GM21737 (cell line): ENCODE results near the gene TAF4B.
A peak's percentile ranks its signal among the peaks of the same experiment; 100 is the strongest.
"Not testable (repeated sequence)": the region's sequence is repeated elsewhere in the genome, so short reads cannot be mapped to it uniquely, and the experiment has no call there.

ENCODE experiments used
- ATAC-seq: cut with Tn5 transposase; IDR thresholded peaks from one replicate; pipeline ENCODE4 v1.9.1; 2021; ENCODE audit warnings: mild to moderate bottlenecking, moderate library complexity; ENCODE audit not compliant: unreplicated experiment

TAF4B gene

GRCh38 chr18:26370037-26370436 lies 143.8 kb downstream of the TAF4B start:
- ATAC-seq, result no peak

DNA sequence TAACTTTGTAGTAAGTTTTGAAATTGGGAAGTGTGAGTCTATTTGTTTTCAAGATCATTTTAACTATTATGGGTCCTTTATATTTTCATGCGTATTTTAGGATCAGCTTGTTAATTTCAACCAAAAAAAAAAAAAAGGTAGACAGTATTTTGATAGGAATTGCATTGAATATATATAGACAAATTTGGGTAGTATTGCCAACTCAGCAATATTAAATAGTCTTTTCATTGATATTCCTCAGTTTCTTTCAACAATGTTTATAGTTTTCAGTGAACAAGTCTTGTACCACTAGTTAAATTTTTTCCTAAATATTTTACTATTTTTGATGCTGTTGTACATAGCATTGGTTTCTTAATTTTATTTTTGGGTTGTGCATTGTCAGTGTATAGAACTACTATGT lies 149.9 kb downstream of the TAF4B start:
- no peak for ATAC-seq

DNA sequence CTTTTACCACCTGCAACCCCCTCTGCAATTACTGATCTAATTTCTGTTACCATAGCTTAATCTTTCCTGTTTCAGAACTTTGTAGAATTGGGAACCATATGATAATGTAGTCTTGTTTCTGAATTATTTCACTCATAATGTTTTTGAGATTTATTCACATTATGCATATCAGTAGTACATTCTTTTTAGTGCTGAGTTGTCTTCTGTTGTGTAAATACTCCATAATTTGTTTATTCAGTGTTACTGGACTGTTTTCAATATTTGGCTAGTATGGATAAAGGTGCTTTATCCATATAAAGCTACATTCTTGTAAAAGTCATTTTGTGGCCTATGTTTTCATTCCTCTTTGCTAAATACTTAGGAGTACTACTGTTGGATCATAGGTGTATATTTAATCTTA lies 152.5 kb downstream of the TAF4B start:
- no peak for ATAC-seq

DNA sequence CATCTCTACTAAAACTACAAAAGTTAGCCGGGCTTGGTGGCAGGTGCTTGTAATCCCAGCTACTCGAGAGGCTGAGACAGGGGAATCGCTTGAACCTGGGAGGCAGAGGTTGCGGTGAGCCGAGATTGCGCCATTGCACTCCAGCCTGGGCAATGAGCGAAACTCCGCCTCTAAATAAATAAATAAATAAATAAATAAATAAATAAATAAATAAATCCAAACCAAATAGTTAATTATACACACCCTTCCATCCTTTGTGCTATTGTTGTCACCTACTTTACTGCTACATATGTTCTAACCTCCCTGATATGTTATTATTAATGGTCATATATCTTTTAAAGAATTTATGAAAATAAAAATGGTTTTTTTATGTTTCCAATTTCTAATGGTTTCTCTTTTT lies 155.3 kb downstream of the TAF4B start:
- ATAC-seq, result not testable (repeated sequence)

- ATAC-seq, result peak; percentile 72
Measured at GRCh38 chr18:26383454-26384270, 157.4 kb downstream of the TAF4B start.

DNA sequence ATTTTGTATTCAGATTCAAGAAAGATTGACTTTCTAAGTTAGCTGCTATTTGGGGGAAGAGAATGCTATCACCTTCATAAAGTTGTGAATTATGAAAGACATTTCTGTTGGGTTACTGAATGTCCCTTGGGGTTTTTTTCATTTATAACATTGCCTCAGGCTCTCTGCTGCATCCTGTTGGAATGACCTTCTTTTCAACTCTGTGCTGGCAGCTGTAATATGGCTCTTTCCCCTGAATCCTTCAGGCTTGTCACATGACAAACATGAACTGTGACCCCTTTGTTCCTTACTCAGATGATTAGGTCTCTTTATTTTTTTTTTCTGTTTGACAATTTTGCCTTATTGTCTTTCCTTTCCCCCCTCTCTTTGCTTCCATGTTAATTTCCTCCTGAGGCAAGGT lies 159.8 kb downstream of the TAF4B start:
- ATAC-seq, result no peak

- ATAC-seq, result no peak
Measured at GRCh38 chr18:26386441-26386840, 160.2 kb downstream of the TAF4B start.

GRCh38 chr18:26394047-26394654 lies 167.9 kb downstream of the TAF4B start:
- no peak for ATAC-seq

DNA sequence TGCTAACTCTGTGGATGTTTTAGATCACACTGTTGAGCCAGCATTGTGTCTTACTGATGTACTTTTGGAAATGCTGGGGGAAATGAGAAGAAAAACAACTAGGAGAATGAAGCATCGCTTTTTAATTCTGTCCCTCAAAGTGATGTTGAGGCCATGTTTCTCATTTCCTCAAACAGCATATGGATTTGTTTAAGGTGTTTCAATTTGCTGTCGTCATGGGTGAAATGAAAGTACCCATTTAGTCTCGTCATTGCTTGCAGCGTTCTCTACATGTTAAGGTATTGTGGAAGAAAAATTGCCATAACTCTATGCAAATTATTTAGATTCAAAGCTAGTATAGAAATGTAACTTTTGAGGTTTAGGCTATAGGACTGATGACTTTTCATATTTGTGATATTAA lies 170.8 kb downstream of the TAF4B start:
- no peak for ATAC-seq

DNA sequence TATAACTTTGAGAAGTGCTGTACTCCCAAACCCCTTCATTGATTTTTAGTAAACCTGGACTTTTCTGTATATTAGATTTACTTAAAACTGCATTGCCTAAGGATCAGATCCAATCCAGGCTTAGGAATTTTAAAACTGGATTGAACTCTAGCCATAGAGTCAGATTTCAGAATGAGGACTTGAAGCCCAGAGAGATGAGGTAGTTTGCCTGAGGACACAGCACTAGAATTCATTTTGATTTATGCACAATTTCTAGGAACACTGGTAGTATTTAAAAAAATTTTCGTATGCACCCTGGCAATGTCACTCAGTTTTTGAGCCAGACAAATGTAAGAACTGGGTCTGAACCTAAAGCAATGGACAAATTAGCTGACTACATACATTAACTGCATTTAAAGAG lies 177.2 kb downstream of the TAF4B start:
- ATAC-seq, result no peak

GRCh38 chr18:26405190-26405801 lies 179.1 kb downstream of the TAF4B start:
- ATAC-seq, result peak; percentile 90

GRCh38 chr18:26406324-26406723 lies 180.1 kb downstream of the TAF4B start:
- no peak for ATAC-seq

DNA sequence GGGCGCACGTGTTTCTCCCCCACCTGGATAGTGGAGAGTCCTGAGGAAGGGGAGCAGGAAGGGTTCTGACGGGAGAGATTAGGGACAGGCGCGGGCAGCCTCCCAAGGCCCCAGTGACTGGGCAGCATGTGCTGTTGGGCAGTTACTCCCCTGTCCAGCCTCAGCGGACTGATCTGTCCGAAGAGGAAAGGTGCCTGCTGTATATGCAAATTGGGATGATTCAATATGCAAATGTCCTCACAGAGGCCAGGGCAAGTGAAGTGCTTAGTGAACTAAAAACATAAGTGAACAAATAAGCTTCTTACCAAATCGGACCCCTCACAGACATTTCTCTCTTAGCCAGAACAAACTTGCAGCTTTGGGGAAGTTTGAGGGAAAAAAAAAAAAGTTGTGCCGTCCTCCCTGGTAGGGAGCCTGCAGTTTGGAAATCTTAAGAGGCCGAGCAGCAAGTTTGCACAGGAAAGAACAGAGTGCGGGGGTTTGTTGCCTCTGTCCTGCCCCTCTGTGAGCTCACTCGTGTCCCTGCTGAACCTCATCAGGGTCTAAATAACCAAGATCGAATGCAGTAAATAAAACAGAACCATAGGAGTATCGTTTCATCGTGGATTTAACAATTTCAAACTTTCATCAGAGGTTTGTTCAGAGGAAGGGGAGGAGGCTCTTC lies 180.7 kb downstream of the TAF4B start:
- no peak for ATAC-seq

DNA sequence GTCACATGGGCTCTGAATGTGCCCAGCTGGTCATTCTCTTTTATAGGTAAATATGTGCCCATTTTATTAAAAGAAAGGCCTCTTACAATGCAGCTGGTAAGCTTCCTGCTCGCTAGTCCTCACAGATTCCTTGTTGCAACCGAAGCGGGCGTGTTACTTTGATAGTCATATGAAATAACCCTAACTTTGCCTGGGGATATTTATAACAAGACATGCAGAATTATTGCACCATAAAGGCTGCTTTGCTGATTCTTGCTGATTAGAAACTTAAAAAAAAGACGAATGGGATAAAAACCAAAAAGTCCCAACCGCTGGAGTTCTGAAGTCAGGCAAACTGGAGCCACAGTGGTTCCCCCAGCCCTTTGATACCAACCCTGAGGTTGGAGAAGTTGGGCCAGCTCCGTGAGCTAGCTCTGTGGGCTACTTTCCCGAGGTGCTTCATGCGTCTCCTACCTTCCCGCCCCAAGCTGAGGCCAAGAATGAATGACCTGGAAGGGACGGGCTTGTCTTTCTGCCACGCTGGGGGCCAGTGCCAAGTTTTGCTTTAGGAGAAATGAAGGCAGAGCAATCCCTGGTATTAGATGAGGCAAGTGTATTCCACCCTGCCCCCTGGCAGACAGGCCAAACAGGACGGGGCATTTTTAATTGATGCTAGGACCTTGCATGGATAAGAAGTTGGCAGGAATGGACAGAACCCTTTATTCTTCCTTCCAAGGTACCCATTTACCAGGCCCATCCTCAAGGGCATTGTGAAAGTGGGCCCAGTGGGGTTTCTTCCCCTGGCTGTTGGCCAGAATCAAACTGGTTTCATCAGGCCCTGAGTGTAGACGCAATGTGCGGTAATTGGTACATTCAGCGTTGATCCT lies 181.7 kb downstream of the TAF4B start:
- no peak for ATAC-seq

DNA sequence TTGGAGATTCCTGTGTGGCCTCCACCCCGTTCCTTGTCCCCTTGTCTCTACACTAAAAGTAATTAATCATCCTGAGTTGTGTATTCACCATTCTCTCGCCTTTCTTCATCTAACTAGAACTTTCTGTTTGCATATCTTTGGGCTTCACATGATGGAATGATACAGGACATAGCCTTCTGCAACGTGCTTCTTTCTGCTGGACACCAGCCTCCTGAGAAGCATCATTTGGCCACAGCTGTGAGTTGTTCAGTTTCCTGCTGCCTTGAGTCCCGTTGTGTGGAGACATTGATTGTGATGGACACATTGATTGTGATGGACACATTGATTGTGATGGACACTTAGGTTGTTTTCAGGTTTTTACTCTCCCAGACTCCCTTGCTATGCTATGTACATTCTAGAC lies 182.8 kb downstream of the TAF4B start:
- ATAC-seq, result no peak

DNA sequence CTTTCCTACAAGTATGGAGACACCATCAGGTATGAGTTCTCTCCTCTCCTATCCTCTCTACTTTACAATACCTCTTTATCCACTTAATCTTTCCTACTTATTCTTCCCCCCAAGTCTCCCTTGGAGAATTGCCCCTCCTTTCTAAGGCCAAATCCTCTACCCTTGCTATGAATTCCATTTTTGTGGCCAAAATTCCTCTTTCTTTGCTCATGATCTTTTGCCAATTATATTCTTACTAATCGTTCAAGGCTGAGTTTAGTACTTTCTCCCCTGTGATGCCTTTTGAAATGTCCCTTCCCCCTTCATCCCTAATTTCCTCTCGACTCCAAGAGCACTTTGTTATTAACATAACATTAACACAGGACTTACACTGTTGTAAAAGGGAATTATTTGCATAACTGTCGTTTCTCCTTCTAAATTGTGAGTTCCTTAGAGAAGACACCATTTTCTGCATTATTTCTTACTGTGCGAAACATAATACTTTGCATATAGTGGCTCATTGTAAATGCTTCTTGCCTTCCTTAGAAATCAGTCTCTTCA lies 188.7 kb downstream of the TAF4B start:
- ATAC-seq, result no peak

DNA sequence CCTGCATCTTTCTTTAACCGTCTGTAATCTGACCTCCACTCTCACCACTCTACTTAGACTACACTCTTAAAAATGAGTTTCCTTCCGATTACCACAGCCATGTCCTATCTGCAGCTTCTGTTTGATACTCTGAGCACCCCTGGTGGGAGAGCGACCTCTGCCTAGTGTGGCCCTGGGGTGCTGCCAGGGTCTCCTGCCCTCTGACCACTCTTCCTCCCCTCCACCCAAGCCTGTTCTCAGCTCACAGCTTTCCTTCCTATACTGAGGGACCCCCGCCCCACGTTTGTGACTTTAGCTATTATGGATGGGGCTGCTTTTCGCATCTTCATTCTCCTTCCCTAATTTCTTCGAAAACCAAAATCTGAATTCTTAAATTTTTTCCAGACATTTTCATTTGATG lies 189.4 kb downstream of the TAF4B start:
- ATAC-seq, result no peak

- no peak for ATAC-seq
Measured at GRCh38 chr18:26416652-26417150, 190.5 kb downstream of the TAF4B start.

DNA sequence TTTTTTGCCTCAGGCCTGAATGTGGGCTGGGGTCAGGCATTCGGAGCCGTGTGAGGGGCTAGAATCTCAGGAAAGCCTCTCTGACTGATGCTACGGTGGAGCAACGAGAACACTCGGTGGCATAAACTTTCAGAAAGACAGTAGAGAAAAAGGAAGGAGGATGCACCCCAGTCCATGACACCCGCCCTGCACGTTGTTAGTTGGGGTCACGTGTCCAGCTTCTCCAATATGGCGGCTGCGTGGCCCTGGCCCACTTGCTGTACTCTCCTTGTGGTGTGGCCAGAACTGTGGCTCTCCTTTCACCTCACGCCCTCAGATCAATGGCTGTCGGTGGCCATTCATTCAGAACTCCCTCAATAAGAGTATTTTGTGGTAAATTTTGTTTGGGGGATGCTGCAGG lies 190.9 kb downstream of the TAF4B start:
- no peak for ATAC-seq

GRCh38 chr18:26418225-26418624 lies 192.0 kb downstream of the TAF4B start:
- ATAC-seq, result no peak
